Muscle layer of colon (tissue), 2 donors: ENCODE measurements around the gene DMBT1.

Source experiments
- H3K27ac ChIP-seq: one replicate; pipeline ENCODE4 v1.7.0; 2013; ENCODE audit warnings: low read depth, mild to moderate bottlenecking, low read length, moderate library complexity
- H3K27me3 ChIP-seq, 2 donors: one replicate each; pipeline ENCODE4 v1.7.0; 2013; ENCODE audit warnings: low read length in 2 of 2, mild to moderate bottlenecking in 2 of 2; ENCODE audit not compliant: insufficient read depth in 2 of 2, control insufficient read depth in 1 of 2
- H3K36me3 ChIP-seq: one replicate; pipeline ENCODE4 v1.7.0; 2013; ENCODE audit warnings: mild to moderate bottlenecking, low read length; ENCODE audit not compliant: insufficient read depth
- H3K4me1 ChIP-seq: one replicate; pipeline ENCODE4 v1.7.0; 2013; ENCODE audit warnings: mild to moderate bottlenecking, low read length; ENCODE audit not compliant: insufficient read depth
- H3K4me3 ChIP-seq, 2 donors: one replicate each; pipeline ENCODE4 v1.7.0; 2013; ENCODE audit warnings: low read length in 2 of 2, low read depth in 1 of 2, mild to moderate bottlenecking in 1 of 2, moderate library complexity in 1 of 2
- H3K9ac ChIP-seq: one replicate; pipeline ENCODE4 v1.7.0; 2013; ENCODE audit warnings: low read length
- H3K9me3 ChIP-seq: one replicate; pipeline ENCODE4 v1.7.0; 2013; ENCODE audit warnings: mild to moderate bottlenecking, low read length
- donor health status: abdominal sarcoma.
- donor health status: Adenocarcinoma of cecum.

Gene DMBT1

DNA sequence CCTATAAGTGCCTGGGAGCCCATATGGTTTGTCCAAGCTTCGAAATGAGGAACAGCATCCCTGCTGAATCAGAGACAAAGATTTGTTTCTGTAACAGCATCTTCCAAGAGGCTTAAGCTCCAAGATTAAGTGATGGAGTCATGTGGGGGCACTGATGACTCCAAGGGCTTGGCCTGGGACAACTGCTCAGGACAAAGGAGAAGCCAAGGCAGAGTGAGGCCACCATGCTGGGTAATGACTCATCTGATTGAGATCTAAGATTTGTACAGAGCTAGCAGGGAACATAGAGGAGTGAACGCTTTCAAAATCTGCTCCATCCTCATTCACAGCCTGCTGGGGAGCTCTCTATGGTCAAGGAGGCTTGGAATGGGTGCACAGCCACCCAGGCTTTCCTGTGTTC is 89.8 kb downstream of the DMBT1 start:
- no peak overlapping the region for H3K27ac ChIP-seq
- no peaks in the 10 kb centered on the region for H3K4me1 ChIP-seq
- no peak overlapping the region for H3K4me3 ChIP-seq
- no peaks in the 10 kb centered on the region for H3K9me3 ChIP-seq
- no peak overlapping the region for H3K9ac ChIP-seq
- H3K27me3 ChIP-seq: no peaks in the 10 kb centered on the region
- no peaks in the 10 kb centered on the region for H3K36me3 ChIP-seq

DNA sequence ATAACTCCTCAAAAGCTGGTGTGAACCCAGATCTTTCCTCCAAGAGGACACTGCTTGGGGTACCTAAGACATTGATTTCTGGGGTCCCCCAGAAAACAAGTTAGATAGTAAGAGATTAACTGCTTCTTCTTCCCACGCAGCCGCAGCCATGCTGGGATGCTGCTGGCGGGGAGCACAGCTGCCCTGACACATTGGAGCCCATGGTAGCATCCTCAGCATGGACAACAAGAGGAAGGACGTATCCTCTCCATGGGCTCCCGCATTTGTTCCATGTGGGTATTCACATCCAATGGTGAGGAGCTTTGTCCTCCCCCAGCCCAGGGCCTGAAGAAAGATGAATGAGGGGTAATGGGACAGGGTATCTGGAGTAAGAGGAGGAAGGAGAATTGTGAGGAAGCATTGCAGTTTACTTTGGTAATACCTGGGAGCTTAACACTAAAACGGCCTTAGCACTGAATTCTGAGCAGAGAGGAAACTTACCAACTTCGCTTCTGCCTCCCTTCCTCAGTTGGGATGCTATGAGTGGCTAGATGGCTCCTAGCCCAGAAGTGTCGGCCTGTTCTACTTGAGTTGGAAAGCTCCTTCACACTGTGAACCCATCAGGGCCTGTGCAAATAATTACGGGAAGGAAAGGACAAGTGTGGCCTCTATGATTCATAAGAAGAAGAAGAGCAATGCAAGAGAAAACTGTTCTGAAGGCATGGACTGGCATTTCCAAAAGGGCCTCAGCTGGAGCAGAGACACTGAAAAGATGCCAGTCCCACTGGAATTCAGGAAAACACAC is 95.2 kb downstream of the DMBT1 start:
- Histone ChIP-seq H3K9me3 (no peaks in the 10 kb centered on the region), H3K9ac (no peak overlapping the region), H3K27me3 (no peaks in the 10 kb centered on the region), H3K36me3 (no peaks in the 10 kb centered on the region), H3K4me1 (peaks cover 22% of the 10 kb centered on the region), H3K27ac (peak overlapping the region; percentile 47), H3K4me3 (no peak overlapping the region)

DNA sequence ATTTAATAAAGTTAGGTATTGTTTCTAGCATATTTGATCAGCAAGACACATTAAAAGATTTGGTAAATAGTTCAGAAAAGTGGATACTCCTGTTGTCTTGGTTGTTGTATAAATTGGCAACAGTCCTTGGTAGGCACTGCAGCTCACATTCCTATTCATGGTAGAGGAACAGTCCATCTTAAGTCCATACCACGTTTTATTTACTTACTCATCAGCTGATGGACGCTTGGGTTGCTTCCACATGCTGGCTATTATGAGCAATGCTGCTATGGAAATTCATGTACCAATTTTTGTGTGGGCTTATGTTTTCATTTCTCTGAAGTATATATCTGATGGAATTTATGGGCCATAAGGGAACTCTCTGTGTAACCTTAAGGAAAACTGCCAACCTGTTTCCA is 95.8 kb downstream of the DMBT1 start:
- Histone ChIP-seq H3K27me3 (no peaks in the 10 kb centered on the region), H3K9me3 (no peaks in the 10 kb centered on the region), H3K9ac (no peak overlapping the region), H3K27ac (peak overlapping the region; percentile 47), H3K4me1 (peaks cover 22% of the 10 kb centered on the region), H3K4me3 (no peak overlapping the region), H3K36me3 (no peaks in the 10 kb centered on the region)

DNA sequence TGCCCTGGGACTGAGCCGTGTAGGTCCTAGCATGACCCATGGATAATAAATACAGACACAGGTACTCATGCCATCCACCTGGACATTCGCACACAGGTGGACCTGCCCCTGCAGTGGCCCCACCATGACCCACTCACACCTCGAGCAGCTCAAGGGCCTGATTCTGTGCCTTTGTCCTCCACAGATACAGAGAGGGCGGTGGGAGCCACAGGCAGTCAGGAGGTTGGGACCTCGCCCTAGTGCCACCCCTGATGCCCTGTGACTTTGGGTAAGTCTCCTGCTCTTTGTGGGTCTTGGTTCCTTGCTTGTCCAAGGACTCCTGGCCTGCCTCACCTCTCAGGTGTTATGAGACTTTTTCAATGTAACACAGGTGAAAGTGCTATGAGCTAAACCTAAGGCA is 96.2 kb downstream of the DMBT1 start:
- Histone ChIP-seq H3K9ac (no peak overlapping the region), H3K27ac (peak overlapping the region; percentile 47), H3K4me3 (no peak overlapping the region), H3K4me1 (peaks cover 22% of the 10 kb centered on the region), H3K36me3 (no peaks in the 10 kb centered on the region), H3K27me3 (no peaks in the 10 kb centered on the region), H3K9me3 (no peaks in the 10 kb centered on the region)

DNA sequence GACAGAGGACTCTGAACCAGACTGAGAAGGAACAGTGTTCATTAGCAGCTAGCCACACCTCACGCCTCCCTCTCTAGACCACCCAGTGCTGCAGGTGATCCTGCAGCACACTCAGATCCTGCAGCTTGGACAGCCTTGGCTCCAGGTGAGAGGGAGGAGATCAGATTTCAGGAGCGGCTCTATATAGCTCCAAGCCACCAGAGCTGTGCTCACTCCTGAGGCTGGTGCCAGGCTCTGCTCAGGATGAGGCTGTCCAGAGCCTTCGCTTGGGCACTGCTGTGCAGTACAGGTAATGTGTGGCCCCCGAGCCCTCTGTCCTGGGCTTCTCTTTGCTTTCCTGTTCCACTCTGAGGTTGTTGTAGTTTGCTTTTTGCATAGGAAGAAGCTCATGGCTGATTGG is 96.7 kb downstream of the DMBT1 start:
- Histone ChIP-seq H3K4me1 (peaks cover 22% of the 10 kb centered on the region), H3K9ac (no peak overlapping the region), H3K27ac (peak overlapping the region; percentile 12), H3K36me3 (no peaks in the 10 kb centered on the region), H3K27me3 (no peaks in the 10 kb centered on the region), H3K9me3 (no peaks in the 10 kb centered on the region), H3K4me3 (no peak overlapping the region)

DNA sequence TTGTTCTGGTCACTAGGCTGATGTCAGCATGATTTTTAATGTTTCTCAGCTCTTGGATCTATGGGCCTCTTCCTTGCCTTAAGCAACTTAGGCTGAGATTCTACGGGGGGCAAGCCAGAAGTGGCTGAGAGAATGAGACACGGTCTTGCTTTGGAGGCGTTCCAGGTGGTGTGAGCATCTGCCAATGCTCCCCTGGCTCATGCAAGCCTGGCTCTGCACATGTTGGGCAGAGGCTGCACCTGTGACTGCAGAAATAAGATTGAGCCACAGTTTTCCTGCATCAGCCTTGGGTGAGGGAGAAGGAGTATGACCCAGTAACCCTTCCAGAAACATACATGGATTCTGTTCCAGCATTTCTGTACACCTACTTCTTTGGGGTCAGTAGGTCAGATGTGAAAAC is 97.2 kb downstream of the DMBT1 start:
- peak overlapping the region; percentile 12 for H3K27ac ChIP-seq
- no peaks in the 10 kb centered on the region for H3K9me3 ChIP-seq
- H3K27me3 ChIP-seq: no peaks in the 10 kb centered on the region
- H3K9ac ChIP-seq: no peak overlapping the region
- peaks cover 22% of the 10 kb centered on the region for H3K4me1 ChIP-seq
- H3K4me3 ChIP-seq: no peak overlapping the region
- no peaks in the 10 kb centered on the region for H3K36me3 ChIP-seq

DNA sequence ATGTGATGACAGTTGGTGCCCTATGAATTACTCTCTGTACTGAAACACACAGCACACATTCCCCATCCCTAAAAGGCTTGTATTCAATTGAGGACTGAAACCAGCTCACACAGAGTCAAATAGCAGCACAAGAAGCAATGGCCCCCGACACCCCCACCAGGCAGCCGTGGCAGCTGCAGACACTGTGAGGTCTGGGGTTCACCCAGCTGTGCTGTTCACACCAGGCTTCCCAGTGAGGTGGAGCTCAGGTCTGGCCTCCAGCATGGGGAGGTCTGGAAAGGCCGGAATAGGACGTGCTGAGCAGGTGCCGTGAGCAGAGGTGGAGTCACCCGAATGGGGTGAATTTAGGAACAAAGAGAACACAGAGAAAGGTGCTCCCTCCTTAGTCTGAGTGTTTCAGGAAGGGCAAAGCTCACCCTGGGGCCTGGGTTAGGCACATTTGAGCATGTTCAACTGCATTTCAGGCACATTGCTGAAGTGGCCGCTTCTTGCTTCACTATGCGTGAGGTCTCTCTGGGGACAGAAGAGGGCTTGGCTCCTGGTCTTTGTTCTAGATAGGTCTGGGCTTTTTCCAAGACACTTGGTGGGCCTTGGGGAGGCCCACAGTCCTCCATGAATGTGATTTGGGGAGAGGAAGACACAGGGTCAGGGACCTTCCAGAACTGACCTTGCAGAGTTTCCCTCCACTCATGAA is 97.9 kb downstream of the DMBT1 start:
- Histone ChIP-seq H3K9me3 (no peaks in the 10 kb centered on the region), H3K27ac (no peak overlapping the region), H3K4me1 (peaks cover 22% of the 10 kb centered on the region), H3K36me3 (no peaks in the 10 kb centered on the region), H3K9ac (no peak overlapping the region), H3K4me3 (no peak overlapping the region), H3K27me3 (no peaks in the 10 kb centered on the region)

DNA sequence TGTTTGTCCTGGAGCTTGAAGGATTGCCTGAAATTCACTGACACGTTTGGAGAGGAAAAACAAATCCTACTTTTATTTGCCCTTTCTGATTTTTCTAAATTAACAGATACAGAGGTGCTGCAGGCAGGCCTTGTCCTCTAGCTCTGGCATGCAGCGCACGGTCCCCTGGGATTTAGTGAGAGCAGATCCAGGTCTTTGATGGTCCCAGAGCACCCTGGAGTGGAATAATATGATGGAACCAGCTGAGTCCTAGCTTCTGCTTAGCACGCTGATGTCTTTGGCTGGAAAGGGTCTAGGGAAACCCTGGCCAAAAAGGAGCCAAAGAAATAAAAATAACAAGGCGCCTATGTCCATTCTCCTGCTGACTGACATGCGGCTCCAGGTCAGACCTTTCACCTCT is 98.6 kb downstream of the DMBT1 start:
- Histone ChIP-seq H3K36me3 (no peaks in the 10 kb centered on the region), H3K4me3 (no peak overlapping the region), H3K9ac (no peak overlapping the region), H3K27ac (no peak overlapping the region), H3K4me1 (peaks cover 22% of the 10 kb centered on the region), H3K27me3 (no peaks in the 10 kb centered on the region), H3K9me3 (no peaks in the 10 kb centered on the region)

DNA sequence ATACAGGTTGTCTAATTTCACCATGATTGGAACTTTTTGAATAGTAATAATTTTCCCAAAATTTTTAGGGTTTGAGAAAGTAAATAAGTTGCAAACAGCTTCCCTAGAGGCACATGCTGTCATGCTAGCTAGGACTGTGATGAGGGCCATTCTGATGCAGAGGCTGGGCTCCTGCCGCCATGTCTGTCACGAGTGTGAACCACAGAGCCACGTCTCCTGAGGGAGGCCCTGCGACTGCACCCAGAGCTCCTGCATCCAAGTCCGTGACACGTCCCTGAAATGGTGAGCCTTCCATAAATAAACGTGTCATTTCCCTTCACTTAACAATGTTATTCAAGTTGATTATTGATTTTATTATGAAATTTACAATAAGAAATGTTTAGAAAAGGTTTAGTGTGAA is 99.1 kb downstream of the DMBT1 start:
- H3K9me3 ChIP-seq: no peaks in the 10 kb centered on the region
- no peaks in the 10 kb centered on the region for H3K36me3 ChIP-seq
- H3K9ac ChIP-seq: no peak overlapping the region
- peaks cover 22% of the 10 kb centered on the region for H3K4me1 ChIP-seq
- H3K27me3 ChIP-seq: no peaks in the 10 kb centered on the region
- no peak overlapping the region for H3K4me3 ChIP-seq
- H3K27ac ChIP-seq: no peak overlapping the region

DNA sequence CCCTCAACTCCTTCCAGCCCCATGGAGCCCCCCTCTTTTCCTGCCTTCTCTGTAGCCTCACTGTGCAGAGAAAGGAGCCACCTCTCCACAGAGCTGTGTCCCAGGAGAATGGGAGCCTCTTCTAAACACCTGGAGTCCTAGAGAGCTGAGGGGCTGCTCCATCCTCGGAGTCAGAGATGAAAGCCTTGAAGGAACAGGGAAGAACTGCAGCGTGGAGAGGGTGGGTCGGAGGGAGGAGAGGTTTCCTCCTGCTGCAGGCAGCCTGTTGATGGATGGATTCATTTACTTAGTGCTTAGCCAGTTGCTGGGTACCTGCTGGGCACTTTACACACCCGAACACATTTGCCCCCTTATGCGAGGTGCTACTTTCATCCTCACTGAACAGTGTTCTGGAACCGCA is 100.1 kb downstream of the DMBT1 start:
- Histone ChIP-seq H3K27me3 (no peaks in the 10 kb centered on the region), H3K36me3 (no peaks in the 10 kb centered on the region), H3K4me1 (peaks cover 21% of the 10 kb centered on the region), H3K4me3 (no peak overlapping the region), H3K27ac (no peak overlapping the region), H3K9ac (no peak overlapping the region), H3K9me3 (no peaks in the 10 kb centered on the region)

DNA sequence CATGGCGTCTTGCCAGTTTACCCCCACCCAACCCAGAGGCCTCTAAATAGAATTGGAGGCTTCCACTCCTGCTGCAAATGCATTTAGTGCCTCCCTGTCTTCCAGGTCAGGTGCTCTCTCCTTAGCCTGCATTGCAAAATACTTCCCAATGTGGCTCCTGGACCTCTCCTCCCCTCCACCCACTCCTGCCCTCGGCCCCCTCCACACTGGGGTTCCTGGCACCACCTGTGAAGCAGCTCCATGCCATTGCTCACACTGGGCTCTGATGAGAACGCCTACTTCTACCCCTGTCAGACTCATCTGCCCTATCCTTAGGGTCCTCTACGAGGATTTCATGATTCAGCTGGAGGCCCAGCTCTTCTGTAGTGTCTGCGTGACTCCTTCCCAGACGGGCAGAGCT is 101.7 kb downstream of the DMBT1 start:
- Histone ChIP-seq H3K27me3 (no peaks in the 10 kb centered on the region), H3K9me3 (no peaks in the 10 kb centered on the region), H3K27ac (no peak overlapping the region), H3K4me3 (no peak overlapping the region), H3K9ac (no peak overlapping the region), H3K4me1 (peaks cover 6% of the 10 kb centered on the region), H3K36me3 (no peaks in the 10 kb centered on the region)
